ENCODE measurements around the gene MAML3.
A peak's percentile ranks its signal among the peaks of the same experiment; 100 is the strongest.

Gene MAML3

DNA sequence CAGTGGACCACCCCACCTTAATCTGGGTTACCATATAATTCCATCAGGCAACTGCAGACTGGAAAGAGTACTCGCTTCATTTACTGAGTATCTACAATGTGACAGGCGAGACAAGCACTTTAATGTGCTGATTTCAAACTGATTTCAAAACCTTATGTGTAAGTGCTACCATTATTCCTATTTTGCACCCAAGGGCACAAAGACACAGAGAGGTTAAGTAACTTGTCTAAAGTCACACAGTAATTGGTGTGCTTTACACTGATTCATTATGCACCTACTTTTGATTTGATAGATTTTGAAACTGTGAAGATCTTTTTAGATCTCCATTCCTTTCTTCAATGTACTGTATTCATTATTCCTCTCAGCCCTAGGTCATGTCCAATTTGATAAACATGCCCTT, 296.0 kb downstream of the MAML3 start:
- Histone ChIP-seq H3K9me2 (replicated peaks; ENCODE audit: control insufficient read depth, low read length) (no peaks in the 10 kb centered on the region), H3K79me2 (ENCODE audit: control insufficient read depth, low read length) (no peaks in the 10 kb centered on the region), H3K27me3 (ENCODE audit: control insufficient read depth, low read length) (no peaks in the 10 kb centered on the region), H3K27ac (ENCODE audit: low read depth, low read length) (no peak overlapping the region), H3K4me1 (ENCODE audit: control insufficient read depth, low read length) (peaks cover 18% of the 10 kb centered on the region), H3K9me3 (ENCODE audit: control insufficient read depth, insufficient read depth, low read length) (no peaks in the 10 kb centered on the region), H3K4me3 (ENCODE audit: low read length) (no peak overlapping the region), H4K20me1 (ENCODE audit: control insufficient read depth, insufficient read depth, low read depth, low read length) (peaks cover 8% of the 10 kb centered on the region), H3K36me3 (ENCODE audit: control insufficient read depth, low read length) (no peaks in the 10 kb centered on the region), H3F3A (ENCODE audit: control insufficient read depth, insufficient read depth) (no peaks in the 10 kb centered on the region), H3K4me2 (ENCODE audit: low read length) (0 out of 2 replicates have a peak overlapping the region, but pooled peaks have one; percentile 58)
- TF ChIP-seq EZH2phosphoT487 (IDR thresholded peaks at IDR 0.05; ENCODE audit: borderline replicate concordance, low read length) = no peak
- TF ChIP-seq, protein P1, sequence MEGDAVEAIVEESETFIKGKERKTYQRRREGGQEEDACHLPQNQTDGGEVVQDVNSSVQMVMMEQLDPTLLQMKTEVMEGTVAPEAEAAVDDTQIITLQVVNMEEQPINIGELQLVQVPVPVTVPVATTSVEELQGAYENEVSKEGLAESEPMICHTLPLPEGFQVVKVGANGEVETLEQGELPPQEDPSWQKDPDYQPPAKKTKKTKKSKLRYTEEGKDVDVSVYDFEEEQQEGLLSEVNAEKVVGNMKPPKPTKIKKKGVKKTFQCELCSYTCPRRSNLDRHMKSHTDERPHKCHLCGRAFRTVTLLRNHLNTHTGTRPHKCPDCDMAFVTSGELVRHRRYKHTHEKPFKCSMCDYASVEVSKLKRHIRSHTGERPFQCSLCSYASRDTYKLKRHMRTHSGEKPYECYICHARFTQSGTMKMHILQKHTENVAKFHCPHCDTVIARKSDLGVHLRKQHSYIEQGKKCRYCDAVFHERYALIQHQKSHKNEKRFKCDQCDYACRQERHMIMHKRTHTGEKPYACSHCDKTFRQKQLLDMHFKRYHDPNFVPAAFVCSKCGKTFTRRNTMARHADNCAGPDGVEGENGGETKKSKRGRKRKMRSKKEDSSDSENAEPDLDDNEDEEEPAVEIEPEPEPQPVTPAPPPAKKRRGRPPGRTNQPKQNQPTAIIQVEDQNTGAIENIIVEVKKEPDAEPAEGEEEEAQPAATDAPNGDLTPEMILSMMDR (IDR thresholded peaks at IDR 0.05; ENCODE audit: low read depth, low read length, poor library complexity, severe bottlenecking) = no peak

DNA sequence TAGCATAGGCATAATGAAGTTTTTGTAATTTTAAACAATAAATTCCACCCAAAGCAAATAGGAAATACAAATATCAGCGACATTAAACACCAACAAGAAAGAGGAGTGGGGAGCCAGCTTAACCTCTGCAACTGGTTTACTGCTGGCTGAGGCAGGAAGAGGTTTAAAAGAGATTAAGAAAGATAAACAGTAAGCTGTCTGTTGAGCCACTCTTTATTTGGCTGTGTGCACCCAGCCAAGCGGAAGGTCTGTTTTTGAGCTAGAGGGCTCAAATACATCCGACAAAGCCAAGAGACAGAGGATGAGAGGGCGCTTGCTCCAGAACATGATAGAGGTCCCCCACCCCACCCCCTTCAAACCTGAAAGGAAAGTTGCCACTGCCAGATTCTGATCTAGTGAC, 297.0 kb downstream of the MAML3 start:
- Histone ChIP-seq H3K4me3 (ENCODE audit: low read length) (peak overlapping the region; percentile 22; the same call in 1 of the 2 replicates), H3F3A (ENCODE audit: control insufficient read depth, insufficient read depth) (no peaks in the 10 kb centered on the region), H3K4me2 (ENCODE audit: low read length) (peak overlapping the region; percentile 58), H3K4me1 (ENCODE audit: control insufficient read depth, low read length) (peaks cover 18% of the 10 kb centered on the region), H3K9me3 (ENCODE audit: control insufficient read depth, insufficient read depth, low read length) (no peaks in the 10 kb centered on the region), H3K27ac (ENCODE audit: low read depth, low read length) (no peak overlapping the region), H3K36me3 (ENCODE audit: control insufficient read depth, low read length) (no peaks in the 10 kb centered on the region), H3K79me2 (ENCODE audit: control insufficient read depth, low read length) (no peaks in the 10 kb centered on the region), H3K9me2 (replicated peaks; ENCODE audit: control insufficient read depth, low read length) (no peaks in the 10 kb centered on the region), H4K20me1 (ENCODE audit: control insufficient read depth, insufficient read depth, low read depth, low read length) (peaks cover 8% of the 10 kb centered on the region), H3K27me3 (ENCODE audit: control insufficient read depth, low read length) (no peaks in the 10 kb centered on the region)
- no peak for TF ChIP-seq EZH2phosphoT487 (IDR thresholded peaks at IDR 0.05; ENCODE audit: borderline replicate concordance, low read length)
- TF ChIP-seq, protein P1 (IDR thresholded peaks at IDR 0.05; ENCODE audit: low read depth, low read length, poor library complexity, severe bottlenecking) = no peak

DNA sequence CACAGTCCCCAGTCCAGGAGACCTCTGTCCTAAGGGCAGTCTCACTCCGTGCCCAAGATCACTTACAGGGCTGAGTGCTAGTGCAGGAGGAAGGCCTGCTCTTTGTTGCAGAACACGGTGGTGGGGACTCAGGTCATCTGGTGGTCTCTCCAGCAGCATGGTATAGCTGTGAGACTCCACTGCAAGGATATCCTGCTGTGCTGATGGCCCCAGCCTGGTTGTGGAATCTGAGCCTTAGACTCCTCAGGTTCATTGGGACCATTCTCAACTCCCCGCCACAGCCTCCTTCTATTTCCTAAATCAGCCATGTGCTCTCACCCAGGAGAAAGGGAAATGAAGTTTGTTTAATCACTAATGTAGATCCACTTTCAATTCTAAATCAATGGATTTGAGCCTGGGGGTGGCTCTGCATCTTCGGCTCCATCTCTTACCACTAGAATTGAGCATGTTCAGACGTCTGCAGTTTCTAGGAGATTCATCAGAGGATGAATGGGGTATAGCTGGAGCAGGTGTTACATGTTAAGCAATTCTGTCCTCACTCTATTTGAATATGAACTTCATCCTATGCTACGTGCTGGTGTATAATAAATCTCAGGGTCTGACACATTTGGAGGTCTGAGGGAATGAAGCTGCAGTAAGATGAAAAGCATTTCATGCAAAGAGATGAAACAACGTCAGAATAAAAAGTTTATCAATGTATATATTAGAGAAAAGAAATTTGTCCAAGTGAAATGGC, 299.1 kb downstream of the MAML3 start:
- Histone ChIP-seq H3K27me3 (ENCODE audit: control insufficient read depth, low read length) (no peaks in the 10 kb centered on the region), H3K4me1 (ENCODE audit: control insufficient read depth, low read length) (peaks cover 18% of the 10 kb centered on the region), H3K9me3 (ENCODE audit: control insufficient read depth, insufficient read depth, low read length) (no peaks in the 10 kb centered on the region), H3K79me2 (ENCODE audit: control insufficient read depth, low read length) (no peaks in the 10 kb centered on the region), H3K36me3 (ENCODE audit: control insufficient read depth, low read length) (no peaks in the 10 kb centered on the region), H3F3A (ENCODE audit: control insufficient read depth, insufficient read depth) (no peaks in the 10 kb centered on the region), H3K9me2 (replicated peaks; ENCODE audit: control insufficient read depth, low read length) (no peaks in the 10 kb centered on the region), H4K20me1 (ENCODE audit: control insufficient read depth, insufficient read depth, low read depth, low read length) (peaks cover 8% of the 10 kb centered on the region), H3K27ac (ENCODE audit: low read depth, low read length) (no peak overlapping the region), H3K4me2 (ENCODE audit: low read length) (no peak overlapping the region), H3K4me3 (ENCODE audit: low read length) (no peak overlapping the region)
- TF ChIP-seq, protein P1 (IDR thresholded peaks at IDR 0.05; ENCODE audit: low read depth, low read length, poor library complexity, severe bottlenecking) = no peak
- no peak for TF ChIP-seq EZH2phosphoT487 (IDR thresholded peaks at IDR 0.05; ENCODE audit: borderline replicate concordance, low read length)

Data from DOHH2 (cell line).